Measurements from ENCODE around the gene FTCD. TPM values are rescaled to one million over a fixed set of nuclear protein-coding genes. Genes with fewer than 3 reads are reported as not detected.

The FTCD gene
- total RNA-seq, 6 donors from 2014 or later = 0.69 to 0.98 TPM; not detected in 4

DNA sequence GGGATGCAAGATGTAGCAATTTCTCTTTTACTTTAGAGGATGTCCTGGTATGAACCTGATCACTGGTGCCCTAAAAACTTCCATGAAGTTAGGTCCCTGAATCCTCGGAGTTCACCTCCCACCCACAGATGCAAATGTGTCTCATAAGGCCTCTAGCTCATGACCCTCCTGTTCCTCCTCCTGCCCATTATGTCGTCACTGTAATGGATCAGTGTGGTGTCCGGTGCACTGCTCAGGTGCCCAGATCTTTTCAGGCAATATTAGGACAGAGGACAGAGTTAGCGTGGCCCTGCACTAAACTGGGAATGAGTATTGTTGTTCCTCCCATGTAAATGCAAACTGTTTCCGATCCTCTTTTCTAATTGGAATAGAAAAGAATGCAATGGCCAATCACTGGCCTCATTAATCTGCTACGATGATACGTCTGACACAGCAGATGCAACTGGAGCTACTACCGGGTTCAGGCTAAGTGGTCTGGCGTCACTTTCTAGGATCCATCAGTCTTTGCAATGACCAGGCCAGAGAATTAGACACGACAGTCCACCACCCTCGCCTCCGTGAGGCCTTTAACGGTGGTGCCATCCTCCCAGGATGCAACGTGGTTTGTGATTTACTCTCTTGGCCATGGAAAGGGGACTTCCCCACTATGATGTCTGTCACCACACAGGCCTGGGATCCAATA lies 60.8 kb downstream of the FTCD start:
- 81 to 82% methylated on average over 14 of the region's 14 CpGs for WGBS, 2 donors
- peak in 1 of 2 donors; percentile 8 for DNase-seq

DNA sequence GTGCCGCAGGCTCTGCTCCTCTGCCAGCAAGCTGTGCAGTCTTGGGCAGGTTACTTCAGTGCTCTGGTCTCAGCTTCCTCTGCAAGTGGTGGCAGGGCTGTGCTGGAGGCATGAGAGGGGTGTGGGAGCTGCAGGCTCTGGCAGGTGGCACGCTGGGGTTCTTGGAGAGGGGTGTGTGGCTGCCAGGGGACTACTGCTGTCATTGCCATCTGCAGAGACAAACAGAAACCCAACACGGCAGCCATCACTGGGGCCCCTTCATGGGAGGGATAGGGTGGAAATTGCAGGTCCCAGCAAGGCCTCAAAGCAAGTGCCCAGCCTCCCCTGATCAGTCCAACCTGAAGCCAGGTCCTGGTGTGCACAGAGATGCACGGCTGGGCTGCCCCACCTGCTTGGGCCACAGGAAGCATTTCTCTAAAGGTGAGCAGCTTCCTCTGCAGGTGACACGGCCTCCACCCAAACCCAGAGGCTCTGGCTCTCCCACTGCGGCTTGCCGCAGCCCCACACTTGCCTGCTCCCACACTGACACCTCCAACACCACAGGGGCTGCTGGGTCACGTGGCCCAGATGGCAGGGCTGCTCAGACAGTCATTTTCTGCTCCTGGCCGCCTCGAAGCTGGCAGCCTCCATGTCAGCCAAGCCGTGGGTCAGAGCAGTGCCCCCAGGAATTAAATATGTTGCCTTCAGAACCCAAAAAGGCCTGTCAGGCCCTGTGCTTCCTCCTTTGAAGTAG lies 61.5 kb downstream of the FTCD start:
- H3K9me3 ChIP-seq = peaks cover 0 to 1% (median 0%) of the 10 kb centered on the region in 4 donors
- H3K4me1 ChIP-seq = peaks cover 4 to 18% (median 14%) of the 10 kb centered on the region in 4 donors
- DNase-seq (peak; percentile 20 to 64), ATAC-seq (ENCODE audit: low FRiP score in 2 of 2) (no peak)
- TF ChIP-seq, protein P1, sequence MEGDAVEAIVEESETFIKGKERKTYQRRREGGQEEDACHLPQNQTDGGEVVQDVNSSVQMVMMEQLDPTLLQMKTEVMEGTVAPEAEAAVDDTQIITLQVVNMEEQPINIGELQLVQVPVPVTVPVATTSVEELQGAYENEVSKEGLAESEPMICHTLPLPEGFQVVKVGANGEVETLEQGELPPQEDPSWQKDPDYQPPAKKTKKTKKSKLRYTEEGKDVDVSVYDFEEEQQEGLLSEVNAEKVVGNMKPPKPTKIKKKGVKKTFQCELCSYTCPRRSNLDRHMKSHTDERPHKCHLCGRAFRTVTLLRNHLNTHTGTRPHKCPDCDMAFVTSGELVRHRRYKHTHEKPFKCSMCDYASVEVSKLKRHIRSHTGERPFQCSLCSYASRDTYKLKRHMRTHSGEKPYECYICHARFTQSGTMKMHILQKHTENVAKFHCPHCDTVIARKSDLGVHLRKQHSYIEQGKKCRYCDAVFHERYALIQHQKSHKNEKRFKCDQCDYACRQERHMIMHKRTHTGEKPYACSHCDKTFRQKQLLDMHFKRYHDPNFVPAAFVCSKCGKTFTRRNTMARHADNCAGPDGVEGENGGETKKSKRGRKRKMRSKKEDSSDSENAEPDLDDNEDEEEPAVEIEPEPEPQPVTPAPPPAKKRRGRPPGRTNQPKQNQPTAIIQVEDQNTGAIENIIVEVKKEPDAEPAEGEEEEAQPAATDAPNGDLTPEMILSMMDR (IDR thresholded peaks at IDR 0.05) = no peak
- TF ChIP-seq POLR2AphosphoS5 (IDR thresholded peaks at IDR 0.05) = no peak
- no peak for TF ChIP-seq EP300 (IDR thresholded peaks at IDR 0.05)
- TF ChIP-seq POLR2A (IDR thresholded peaks at IDR 0.05) = no peak
- H3K27ac ChIP-seq = peak overlapping the region in 1 of 4 donors; percentile 54
- H3K36me3 ChIP-seq = no peaks in the 10 kb centered on the region
- peaks cover 0 to 16% (median 10%) of the 10 kb centered on the region in 4 donors for H3K27me3 ChIP-seq
- WGBS, 2 donors = 82 to 84% methylated on average over 7 to 11 of the region's 11 CpGs
- no peak overlapping the region for H3K4me3 ChIP-seq

More for the DNA sequence above, 60.8 kb downstream of the FTCD start:
- TF ChIP-seq POLR2A (IDR thresholded peaks at IDR 0.05) (no peak), EP300 (IDR thresholded peaks at IDR 0.05) (no peak)
- TF ChIP-seq, protein P1 (IDR thresholded peaks at IDR 0.05) = no peak
- H3K27ac ChIP-seq = no peak overlapping the region
- H3K9me3 ChIP-seq = no peaks in the 10 kb centered on the region
- ATAC-seq (ENCODE audit: low FRiP score in 2 of 2) = no peak
- H3K27me3 ChIP-seq = peaks cover 0 to 16% (median 11%) of the 10 kb centered on the region in 4 donors
- H3K4me3 ChIP-seq = no peak overlapping the region
- peaks cover 4 to 20% (median 15%) of the 10 kb centered on the region in 4 donors for H3K4me1 ChIP-seq
- no peaks in the 10 kb centered on the region for H3K36me3 ChIP-seq

DNA sequence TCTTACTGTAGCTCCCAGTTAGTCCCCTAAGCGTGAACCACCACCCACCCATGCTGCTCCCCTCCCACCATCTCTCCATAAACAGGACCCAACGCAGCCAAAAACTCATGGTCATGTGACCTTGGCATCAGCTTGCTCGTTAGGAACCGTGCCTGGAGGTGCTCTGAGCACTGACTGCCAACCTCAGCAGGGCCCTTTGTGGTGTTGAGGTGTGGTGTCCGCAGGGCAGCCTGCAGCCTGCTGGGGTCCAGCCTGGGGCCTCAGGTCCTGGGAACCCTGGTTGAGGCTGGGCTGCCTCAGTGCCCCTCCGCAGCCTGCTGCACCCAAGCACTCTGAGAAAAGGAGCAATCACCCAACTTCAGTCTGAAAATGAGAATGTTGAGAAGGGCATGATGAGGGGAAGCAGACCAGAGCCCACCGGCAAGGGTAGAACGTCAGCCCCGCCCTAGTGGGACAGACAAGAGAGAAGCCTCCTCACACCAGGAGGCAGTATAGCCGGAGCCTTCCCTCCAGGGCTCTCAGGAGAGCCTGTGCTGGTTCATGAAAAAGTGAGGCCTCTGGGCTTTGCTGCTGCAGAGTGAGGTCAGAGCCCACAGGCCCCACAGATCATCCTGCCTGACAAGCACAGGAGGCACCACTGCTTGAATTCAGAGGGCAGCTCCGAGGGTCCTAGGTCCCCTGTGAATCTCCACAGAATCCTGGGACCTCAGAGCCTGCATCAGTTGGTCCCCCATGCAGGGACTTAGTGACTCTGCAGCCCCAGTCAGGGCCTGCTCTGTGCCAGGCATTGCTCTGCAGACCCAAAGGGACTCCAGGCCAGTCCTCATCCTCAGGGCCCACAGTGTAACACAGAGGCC lies 62.3 kb downstream of the FTCD start:
- ATAC-seq (ENCODE audit: low FRiP score in 2 of 2) = peak in 1 of 2 donors; percentile 4
- TF ChIP-seq POLR2AphosphoS5 (IDR thresholded peaks at IDR 0.05) (no peak), POLR2A (IDR thresholded peaks at IDR 0.05) (no peak), EP300 (IDR thresholded peaks at IDR 0.05) (no peak)
- TF ChIP-seq, protein P1 (IDR thresholded peaks at IDR 0.05) = no peak
- peaks cover 1 to 10% (median 8%) of the 10 kb centered on the region in 4 donors for H3K4me1 ChIP-seq
- peaks cover 0 to 8% (median 2%) of the 10 kb centered on the region in 4 donors for H3K27me3 ChIP-seq
- DNase-seq = peak in 1 of 2 donors; percentile 50
- WGBS, 2 donors = 68 to 78% methylated on average over 10 to 11 of the region's 11 CpGs
- no peaks in the 10 kb centered on the region for H3K36me3 ChIP-seq
- peaks cover 0 to 9% (median 0%) of the 10 kb centered on the region in 4 donors for H3K9me3 ChIP-seq
- peak overlapping the region; percentile 4 to 83 (median 64) for H3K27ac ChIP-seq
- H3K4me3 ChIP-seq = no peak overlapping the region

DNA sequence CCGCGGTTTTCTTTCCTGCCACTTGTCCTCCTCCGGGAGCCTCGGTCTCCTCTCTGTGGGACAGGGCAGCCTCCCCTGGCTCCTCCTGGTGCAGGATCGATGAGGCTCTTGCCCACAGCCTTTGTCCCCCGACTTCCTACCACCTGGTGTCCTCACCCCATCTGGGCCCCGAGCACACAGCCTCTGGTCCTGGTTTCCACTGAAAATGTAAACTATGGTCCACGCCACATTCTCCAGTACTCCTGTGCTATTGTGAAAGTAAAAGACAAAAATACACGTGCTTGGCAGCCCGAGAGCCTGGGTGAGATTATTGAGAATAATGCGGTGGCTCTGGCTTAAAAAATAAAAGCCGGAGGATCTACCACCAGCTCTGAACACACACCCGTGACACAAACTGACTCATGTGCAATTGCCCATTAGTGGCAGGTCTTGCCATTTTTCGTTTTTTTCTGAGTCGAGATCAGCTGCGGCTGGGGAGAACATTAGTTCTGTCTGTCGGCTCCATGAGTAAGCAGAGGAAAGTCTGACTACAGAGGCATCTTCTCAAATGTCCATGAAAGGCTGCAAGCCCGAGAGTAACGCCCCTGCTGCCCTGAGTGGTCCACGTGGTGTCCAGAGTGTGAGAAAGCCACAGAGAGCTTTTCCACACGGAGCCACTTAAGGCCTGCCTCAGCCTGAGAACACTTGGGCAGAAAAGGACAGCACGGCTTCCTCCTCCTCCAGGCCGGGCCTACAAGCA lies 63.2 kb downstream of the FTCD start:
- Histone ChIP-seq H3K4me1 (peaks cover 0 to 6% (median under 1%) of the 10 kb centered on the region in 4 donors), H3K36me3 (no peaks in the 10 kb centered on the region), H3K27ac (peak overlapping the region; percentile 50 to 83 (median 64)), H3K9me3 (peaks cover 0 to 12% (median 0%) of the 10 kb centered on the region in 4 donors), H3K4me3 (peak overlapping the region in 1 of 4 donors; percentile 18), H3K27me3 (peaks cover 0 to 2% (median 0%) of the 10 kb centered on the region in 4 donors)
- DNase-seq (no peak), ATAC-seq (ENCODE audit: low FRiP score in 2 of 2) (peak; percentile 74 to 92)
- 60 to 66% methylated on average over 17 to 23 of the region's 23 CpGs for WGBS, 2 donors
- TF ChIP-seq POLR2A (IDR thresholded peaks at IDR 0.05) = no peak
- TF ChIP-seq POLR2AphosphoS5 (IDR thresholded peaks at IDR 0.05) = peak; percentile 55 to 63
